NCI-H524 (cell line): ENCODE measurements around the gene ITSN2.
"Not testable (repeated sequence)": the region's sequence is repeated elsewhere in the genome, so short reads cannot be mapped to it uniquely, and the experiment has no call there.

Experiments
- DNase-seq, 2 experiments: peaks; one replicate each; lab custom pipeline; 2025; lab: John Stamatoyannopoulos, UW

ITSN2 gene

DNA sequence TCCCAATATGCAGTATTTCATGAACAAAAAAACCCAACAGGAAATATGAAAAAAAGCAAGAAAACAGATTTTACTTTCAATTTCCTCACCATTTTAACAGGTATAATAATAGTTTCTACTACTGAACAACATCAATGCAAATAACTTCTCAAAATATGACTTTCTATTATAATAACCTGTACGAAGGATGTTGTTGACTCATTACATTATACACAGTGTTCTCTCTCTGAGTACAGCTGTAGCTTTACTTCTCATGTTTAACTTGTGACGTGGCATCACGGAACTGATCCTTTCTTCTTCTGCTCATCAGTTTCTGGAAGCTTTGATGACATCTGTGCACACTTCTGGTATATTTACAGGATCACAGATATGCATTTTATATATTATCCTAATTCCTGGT, 145.5 kb downstream of the ITSN2 start:
- no peak for DNase-seq

DNA sequence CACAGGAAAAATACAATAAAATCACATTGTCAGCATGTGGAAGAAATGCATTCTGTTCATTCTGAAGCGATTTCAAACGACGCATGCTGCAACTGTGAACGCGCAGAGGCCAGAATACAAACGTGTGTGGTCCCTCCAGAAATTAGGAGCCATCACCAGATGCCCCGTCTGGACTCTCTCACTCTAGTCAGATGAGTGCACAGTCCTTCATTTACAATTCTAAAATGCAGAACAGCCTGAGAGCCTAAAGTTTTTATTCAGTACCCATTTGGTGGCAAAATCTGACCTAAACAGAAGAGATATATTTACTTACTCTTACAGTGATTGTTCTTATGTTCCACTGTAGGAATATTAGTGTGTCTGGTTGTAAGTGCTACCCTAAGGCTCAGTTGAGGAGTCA, 148.9 kb downstream of the ITSN2 start:
- no peak for DNase-seq

DNA sequence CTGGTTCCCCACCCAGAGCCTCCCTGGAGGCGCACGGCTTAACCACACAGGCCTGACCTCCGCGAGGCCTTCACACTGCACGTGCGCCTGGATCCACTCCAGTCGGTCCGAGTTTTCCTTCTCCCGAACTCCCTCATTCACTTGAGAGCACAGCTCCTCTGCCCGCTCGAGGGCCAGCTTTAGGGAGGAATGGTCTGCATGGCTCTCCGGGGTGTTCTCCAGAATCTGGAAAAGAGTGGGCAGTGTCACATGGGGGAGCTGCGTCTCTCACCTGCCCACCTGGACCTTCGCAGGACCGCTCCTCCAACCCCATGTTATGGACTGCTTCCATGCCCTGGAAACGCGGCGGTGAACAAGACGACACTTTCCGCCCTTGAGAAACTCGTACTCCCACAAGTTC, 149.6 kb downstream of the ITSN2 start:
- no peak for DNase-seq

- DNase-seq, result no peak
Measured at GRCh38 chr2:24210106-24210455, 150.3 kb downstream of the ITSN2 start.

- DNase-seq, result no peak
Measured at GRCh38 chr2:24209389-24210105, 150.8 kb downstream of the ITSN2 start.

GRCh38 chr2:24208490-24208889, 151.8 kb downstream of the ITSN2 start:
- DNase-seq, result no peak

GRCh38 chr2:24207359-24207758, 153.0 kb downstream of the ITSN2 start:
- DNase-seq, result no peak

GRCh38 chr2:24206714-24207113, 153.6 kb downstream of the ITSN2 start:
- no peak for DNase-seq

DNA sequence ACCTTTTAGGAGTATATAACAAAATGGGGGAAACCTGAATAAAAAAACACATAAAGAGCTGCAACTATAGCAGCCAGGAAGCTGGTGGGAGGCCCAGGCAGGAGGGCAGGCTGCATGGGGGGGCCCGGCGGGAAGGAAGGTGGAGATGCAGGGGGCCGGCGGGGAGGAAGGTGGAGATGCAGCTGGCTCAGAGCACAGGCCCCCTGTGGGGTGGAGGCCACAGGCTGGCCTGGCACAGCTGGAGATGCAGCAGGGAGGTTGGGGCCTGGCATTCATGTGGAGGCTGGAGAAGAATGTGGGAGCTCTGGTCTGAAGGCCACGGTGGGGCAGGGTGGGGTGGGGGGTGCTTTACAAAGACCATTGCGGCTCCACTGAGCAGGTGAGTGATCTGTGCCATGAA, 154.1 kb downstream of the ITSN2 start:
- DNase-seq, result no peak

DNA sequence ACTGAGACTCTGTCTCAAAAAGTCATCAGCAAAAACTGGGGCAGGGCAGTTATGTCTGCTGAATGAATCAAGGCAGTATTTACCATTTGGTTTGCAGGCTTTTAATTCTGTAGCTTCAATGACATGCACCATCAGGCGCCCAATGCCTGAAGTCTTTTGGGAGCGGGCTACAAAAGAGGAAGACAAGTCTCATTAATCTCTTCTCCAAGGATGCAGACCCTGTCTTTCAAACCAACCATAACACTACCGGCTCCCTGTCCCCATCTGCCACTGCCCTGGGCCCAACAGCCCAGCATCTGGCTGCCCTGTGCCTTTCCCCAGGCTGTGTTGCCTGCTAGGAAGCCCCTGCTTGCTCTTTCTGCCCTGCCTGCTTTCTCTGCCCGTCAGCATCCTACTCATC, 155.2 kb downstream of the ITSN2 start:
- DNase-seq, result peak in 1 of 2 experiments; percentile 18

DNA sequence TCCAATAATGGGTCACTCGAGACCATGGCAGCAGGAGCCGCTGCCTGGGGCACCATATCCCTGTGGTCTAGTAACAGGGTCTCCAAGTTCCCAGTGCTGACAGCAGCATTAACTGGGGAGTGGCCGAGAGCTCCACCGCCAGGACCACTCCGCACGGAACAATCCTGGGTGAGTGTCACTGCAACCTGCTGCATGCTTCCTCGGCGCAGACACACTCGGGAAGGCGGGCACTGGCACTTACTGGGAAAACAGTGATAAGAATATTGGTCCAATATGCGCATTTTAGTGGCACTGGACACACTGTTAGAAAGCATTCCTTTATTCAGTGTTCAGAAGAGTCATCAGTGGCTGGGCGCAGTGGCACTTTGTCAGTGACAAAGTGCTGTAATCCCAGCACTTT, 155.8 kb downstream of the ITSN2 start:
- no peak for DNase-seq

GRCh38 chr2:24203787-24204150, 156.6 kb downstream of the ITSN2 start:
- no peak for DNase-seq

- DNase-seq, result no peak
Measured at GRCh38 chr2:24203029-24203786, 157.1 kb downstream of the ITSN2 start.

GRCh38 chr2:24200799-24201198, 159.5 kb downstream of the ITSN2 start:
- DNase-seq, result no peak

- DNase-seq, result no peak
Measured at GRCh38 chr2:24199968-24200590, 160.3 kb downstream of the ITSN2 start.

- DNase-seq, result not testable (repeated sequence)
Measured at GRCh38 chr2:24197213-24197612, 163.1 kb downstream of the ITSN2 start.

DNA sequence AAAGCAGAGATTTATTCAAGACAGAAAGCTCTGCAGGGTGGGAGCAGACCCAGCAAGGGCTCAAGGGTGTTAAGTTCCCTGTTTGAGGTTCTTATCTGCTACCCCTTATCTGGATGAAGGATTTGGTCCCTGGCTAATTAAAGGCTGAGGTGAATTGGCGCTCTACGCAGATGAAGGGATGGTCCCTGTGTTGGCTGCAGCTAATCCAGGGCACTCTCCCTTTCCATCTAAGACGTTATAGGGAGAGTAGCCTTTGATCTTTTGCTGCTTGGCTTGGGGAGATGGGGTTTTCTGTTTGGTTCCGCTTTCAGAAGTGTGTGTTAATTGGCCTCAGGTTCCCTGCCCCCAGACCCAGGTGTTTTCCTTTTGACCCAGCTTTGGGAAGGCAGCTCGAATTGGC, 168.5 kb downstream of the ITSN2 start:
- no peak for DNase-seq

DNA sequence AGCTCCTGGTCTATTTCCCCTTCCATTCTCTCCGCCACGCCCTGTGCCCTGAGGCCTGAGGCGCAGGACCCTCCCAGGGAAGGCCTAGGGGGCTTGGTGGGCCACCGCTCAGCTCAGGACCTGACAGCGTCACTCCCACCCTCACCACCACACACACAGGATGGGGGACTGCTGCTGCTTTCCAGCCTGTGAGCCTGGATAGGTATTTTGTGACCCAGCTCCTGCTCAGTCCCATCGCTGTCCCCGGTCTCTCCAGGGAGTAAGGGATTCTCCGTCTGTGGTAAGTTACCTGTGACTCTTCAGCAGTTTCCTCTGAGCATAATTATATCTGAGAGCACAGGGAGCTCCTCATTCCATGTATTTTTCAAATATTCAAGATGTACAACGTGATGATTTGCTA, 169.2 kb downstream of the ITSN2 start:
- no peak for DNase-seq

- no peak for DNase-seq
Measured at GRCh38 chr2:24190503-24190902, 169.8 kb downstream of the ITSN2 start.

- DNase-seq, result no peak
Measured at GRCh38 chr2:24189551-24189950, 170.8 kb downstream of the ITSN2 start.

DNA sequence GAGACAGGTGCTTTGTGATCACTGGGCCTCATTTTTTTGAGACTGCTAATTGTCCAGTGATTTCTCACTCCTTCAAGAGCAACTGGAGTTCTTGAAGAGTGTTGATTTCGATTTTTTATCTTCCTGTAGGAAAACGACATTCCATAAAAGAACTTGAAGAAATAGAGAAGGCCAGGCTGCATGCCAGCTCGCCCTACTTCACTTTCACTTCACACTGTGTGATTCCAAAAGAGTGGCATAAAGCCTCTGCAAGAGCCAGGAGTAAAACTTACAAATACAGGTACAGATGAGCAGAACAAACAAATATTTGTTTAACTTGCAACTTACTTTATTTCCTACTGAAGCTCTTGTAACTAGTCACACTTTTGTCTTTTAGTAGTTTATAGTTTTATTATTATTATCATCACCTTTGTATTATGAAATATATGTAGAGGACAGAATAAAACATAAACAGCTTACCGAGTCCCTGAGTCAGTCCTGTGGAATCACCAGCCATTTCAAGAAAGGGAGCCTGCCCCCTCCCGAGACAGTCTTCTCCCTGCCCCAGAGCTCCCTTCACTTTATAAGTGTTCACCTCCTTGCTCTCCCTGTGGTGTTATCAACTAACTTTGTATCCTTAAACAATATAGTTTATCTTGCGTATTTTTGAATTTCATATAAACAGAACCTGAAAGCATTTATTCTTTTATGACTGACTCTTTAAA, 176.8 kb downstream of the ITSN2 start:
- DNase-seq, result no peak

DNA sequence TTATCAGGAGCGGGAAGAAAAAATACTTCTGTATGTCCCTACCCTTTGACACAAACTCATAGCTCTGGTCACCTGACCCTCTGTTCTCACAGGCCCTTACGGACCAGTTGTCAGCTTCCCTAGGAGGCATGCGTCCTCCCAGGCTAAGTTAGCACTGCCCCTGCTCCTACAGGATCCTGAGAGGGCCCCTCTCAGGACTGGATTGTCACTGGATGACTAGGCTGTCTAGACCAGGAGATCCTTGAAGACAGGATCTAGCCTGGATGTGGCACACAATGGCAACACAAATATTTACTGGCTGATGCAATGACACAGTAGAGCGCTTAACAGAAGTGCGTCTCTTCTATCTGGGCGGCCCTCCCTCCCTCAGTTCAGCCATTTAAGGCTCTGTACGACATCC, 177.8 kb downstream of the ITSN2 start:
- DNase-seq, result no peak

DNA sequence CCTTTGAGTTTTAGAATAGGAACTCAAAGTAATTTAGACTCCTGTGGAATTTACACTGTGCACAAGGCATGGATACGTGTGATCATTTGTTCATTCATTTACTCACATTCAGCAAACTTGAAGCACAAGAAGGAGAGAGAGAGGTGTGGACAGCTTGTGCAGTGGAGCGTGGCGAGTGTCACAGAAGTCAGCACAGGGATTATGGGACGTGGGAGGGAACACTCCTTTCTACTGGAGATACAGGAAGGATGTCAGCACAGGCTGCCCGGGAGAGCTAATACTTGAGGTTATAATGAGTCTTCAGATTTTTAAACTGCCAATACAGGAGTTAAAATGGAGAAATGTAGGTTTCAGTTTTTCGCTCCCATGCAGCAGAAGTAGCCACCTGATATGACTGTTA, 178.5 kb downstream of the ITSN2 start:
- peak; percentile 22 to 76 for DNase-seq
